Measurements from ENCODE around the gene MAGEA8.
"Not testable (repeated sequence)": the region's sequence is repeated elsewhere in the genome, so short reads cannot be mapped to it uniquely, and the experiment has no call there.

MAGEA8 gene

GRCh38 chrX:149908308-149908707 lies 27.3 kb downstream of the MAGEA8 start:
- no peak for DNase-seq

- no peak for DNase-seq
Measured at GRCh38 chrX:149908727-149909126, 27.7 kb downstream of the MAGEA8 start.

DNA sequence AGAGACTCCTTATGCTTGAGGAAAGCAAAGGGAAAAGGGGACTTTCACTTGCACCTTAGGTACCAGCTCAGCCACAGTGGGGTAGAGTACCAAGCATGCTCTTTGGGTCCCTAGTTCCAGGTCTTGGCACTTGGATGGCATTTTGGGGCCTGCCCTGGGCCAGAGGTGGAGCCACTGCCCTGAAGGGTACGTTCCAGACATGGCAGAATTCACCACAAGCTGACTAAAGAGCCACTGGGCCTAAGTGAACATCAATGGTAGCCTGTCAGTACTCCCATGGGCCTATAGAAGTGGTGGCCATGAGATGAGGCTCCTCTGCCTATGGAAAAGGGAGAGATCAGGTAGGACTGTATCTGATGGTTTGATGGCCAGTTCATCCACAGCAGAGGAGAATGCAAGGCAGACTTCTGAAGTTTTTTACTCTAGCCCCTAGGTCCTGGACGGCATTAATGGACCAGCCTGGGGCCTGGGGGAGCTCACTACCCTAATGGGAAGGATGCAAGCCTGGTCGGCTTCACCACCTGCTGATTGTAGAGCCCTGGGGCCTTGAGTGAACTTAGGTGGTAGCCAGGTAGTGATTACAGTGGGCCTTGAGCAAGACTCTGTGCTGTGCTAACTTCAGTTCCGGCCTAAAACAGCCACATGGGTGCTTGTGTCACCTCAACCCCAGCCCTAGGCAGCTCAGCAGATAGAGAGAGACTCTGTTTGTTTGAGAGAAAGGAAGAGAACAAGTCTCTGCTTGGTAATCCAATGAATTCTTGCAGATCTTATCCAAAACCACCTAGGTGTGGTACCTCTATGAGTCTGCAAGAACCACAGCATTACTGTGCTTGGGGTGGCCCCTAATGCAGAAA lies 28.6 kb downstream of the MAGEA8 start:
- no peak for DNase-seq

GRCh38 chrX:149910178-149910695 lies 29.3 kb downstream of the MAGEA8 start:
- DNase-seq = no peak

- DNase-seq = no peak
Measured at GRCh38 chrX:149916745-149917392, 35.9 kb downstream of the MAGEA8 start.

GRCh38 chrX:149923836-149924235 lies 42.9 kb downstream of the MAGEA8 start:
- DNase-seq = not testable (repeated sequence)

- not testable (repeated sequence) for DNase-seq
Measured at GRCh38 chrX:149924434-149924833, 43.5 kb downstream of the MAGEA8 start.

DNA sequence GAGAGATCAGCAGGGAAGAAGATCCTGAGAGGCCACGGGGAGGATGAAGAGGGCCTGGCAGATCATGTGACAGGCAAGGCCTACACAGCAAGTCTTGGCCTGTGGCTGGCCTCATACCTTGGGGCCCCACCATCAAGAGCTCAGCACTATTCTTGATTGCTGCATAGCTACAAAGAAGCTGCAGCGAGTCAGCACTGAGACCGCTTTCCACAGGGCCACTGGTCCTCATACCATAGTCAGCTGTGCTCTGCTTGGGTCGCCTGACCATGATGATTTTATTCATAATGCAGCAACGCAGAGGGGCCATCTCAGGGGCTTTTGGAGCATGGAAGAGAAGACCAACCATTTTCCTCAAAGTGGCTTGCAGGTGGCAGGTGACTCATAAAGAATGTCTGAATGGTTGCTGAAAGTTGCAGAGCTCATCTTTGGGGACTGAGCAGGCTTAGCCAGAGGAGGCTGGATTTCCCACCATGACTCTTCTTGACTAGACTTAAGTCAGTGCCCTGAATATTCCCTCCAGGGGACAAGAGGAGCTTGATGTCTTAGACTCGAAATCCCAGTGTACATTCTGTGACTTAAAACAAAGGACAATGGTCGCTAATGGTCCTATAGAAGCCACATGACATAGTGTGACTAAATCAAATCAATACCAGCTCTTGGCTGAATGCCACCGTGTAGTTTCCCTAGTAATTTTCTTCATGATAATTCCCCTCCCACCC lies 46.4 kb downstream of the MAGEA8 start:
- not testable (repeated sequence) for DNase-seq

DNA sequence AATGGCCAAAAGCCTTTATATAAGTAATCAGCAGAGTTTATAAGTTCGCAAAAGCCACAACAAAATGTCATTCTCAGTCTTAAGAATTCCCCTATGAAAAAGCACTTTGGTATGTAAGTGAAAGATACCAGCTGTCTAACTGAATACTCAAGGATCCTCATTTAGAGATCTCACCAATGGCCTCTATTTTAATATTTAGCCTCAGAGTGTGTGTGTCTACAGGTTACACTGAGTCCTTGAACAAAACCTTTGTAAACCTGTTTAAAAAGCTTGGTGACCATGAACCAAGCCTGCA lies 46.9 kb downstream of the MAGEA8 start:
- not testable (repeated sequence) for DNase-seq

DNA sequence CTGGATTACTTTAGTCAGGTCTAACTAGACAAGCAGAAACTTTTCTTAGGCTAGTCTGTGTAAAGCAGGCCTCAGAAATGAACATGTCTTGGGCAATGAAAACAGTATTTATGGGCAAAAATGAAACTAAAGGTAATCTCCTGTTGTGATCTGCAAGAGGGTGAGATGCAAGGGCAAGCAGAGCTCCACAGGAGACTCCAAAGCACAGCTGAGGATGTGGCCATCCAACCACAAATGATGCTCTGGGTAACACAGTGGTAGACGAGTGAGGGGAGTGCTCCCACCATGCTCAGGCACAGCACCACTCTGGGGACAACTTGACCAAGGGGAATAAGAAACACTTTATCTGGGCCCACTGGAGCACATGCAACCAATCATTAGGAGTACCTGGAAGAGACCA lies 47.7 kb downstream of the MAGEA8 start:
- not testable (repeated sequence) for DNase-seq

DNA sequence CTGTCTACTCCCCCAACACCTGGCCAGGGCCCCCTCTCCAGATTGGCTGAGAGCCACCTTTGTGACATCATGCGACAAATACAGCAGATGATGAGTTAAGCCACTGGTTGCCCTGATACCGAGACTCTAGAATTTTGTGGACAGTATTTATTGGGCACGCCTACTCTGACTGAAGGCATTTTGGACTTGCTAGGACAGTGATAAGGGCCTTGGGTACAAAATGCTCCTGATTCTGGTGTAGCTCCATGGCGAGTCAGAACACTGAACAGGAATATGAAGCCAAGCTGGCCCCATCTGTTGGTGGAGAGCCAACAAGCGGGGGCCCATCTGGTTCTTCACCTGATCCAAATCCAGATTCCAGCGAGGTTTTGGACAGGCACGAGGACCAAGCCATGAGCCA lies 48.4 kb downstream of the MAGEA8 start, which contains the start of gene HSFX4:
Gene HSFX4, plus strand, starts transcription at position 174 of the 400 bp plus-strand sequence. Its CDS starts 72 bp downstream, at position 246.
- DNase-seq = not testable (repeated sequence)

- DNase-seq = not testable (repeated sequence)
Measured at GRCh38 chrX:149931355-149931754, 50.4 kb downstream of the MAGEA8 start.

DNA sequence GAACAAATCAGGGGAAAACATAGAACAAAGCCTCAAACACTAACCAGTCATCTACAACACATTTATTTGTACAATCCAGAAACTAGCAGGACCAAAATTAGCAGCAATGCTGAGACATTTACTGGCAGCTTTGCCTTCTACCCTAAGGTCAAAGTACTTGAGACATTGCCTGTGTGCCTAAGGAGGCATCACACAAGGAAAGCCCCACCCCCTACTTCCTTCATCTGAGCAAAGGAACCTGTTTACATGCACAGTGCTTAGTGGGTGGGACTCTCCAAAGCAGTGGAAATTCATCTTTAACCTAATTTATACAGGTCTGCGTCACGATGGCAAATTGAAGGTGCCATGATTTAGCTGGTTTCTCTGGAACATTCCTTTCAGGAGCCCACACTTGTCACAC lies 51.2 kb downstream of the MAGEA8 start:
- DNase-seq = not testable (repeated sequence)

DNA sequence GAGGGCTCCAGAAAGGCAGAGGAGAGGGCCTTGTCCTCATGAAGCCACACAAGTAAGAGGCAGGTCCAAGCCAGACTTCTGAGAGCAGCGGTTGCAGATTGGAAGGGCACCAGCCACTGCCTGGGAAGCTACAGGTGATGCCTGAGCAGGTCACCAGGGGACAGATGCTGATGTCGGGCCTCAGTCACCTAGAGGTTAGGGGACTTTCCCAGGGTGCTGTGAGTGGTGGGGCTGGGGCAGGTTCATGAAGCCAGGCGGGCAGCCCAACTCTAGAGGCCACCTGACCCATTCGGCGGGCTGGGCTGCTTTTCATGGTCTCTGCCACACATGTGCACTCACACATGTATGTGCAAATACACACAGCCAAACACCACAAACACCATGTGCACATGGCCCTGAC lies 52.0 kb downstream of the MAGEA8 start:
- not testable (repeated sequence) for DNase-seq

DNA sequence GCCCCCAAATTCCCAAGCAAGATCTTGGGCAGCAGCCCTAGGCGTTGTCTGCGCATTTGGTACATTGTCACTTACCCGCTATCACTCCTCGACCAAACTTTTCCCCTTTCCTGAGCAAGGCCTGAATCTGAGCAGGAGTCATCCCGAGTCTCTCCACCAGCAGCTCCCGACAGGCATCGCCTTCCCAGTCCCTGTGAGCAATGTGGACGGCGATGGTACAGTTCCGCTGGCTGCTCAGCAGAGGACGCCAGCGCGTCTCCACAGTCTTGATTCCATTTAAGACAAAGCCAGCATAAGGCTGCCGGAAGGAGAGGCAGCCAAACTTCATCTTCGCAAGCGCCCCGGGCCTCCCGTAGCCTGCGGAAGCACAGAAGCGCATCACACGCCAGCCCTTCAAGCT lies 52.6 kb downstream of the MAGEA8 start:
- DNase-seq = not testable (repeated sequence)

All from suppressor macrophage treated with lipopolysaccharide for 1 hour (primary cell).